ENCODE measurements around the gene HOXA13. TPM values are rescaled to one million over a fixed set of nuclear protein-coding genes. Genes with fewer than 3 reads are reported as not detected.

HOXA13 gene
- total RNA-seq, 1 experiment from 2014 or later, result not detected

- no peaks in the 10 kb centered on the region for H3K9me3 Mint-ChIP-seq (ENCODE audit: unreplicated experiment)
- no peaks in the 10 kb centered on the region for H3K27me3 Mint-ChIP-seq (ENCODE audit: insufficient read depth, unreplicated experiment)
Observed at GRCh38 chr7:27166531-27167505, 33.1 kb downstream of the HOXA13 start.

GRCh38 chr7:27165996-27166530 is 33.8 kb downstream of the HOXA13 start:
- Mint-ChIP-seq H3K27ac (ENCODE audit: low read depth, unreplicated experiment) (peak overlapping the region; percentile 27), H3K4me1 (ENCODE audit: insufficient read depth, unreplicated experiment) (peaks cover 8% of the 10 kb centered on the region), H3K4me3 (ENCODE audit: unreplicated experiment) (peak overlapping the region; percentile 84), H3K27me3 (ENCODE audit: insufficient read depth, unreplicated experiment) (no peaks in the 10 kb centered on the region), H3K36me3 (ENCODE audit: insufficient read depth, unreplicated experiment) (peaks cover 8% of the 10 kb centered on the region), H3K9me3 (ENCODE audit: unreplicated experiment) (no peaks in the 10 kb centered on the region)
- TF ChIP-seq CTCF (IDR thresholded peaks at IDR 0.05; ENCODE audit: unreplicated experiment), result no peak
- ChIA-PET POLR2A (interaction anchor here (0.5 to 1.7 kb wide), 4 partner anchors 15 to 487 kb away, joined by 3 to 5 read pairs (median 3); no protein-coding TSS in a partner anchor), CTCF (interaction anchor here (0.5 to 1.6 kb wide), 4 partner anchors 16 to 494 kb away, joined by 3 to 7 read pairs (median 4); no protein-coding TSS in a partner anchor)
- no peak for DNase-seq (ENCODE audit: unreplicated experiment)
- intact Hi-C loops (cut with micrococcal nuclease), result no loop called here
- BruUV-seq (replicated peaks), result no TSS peak

More at GRCh38 chr7:27166531-27167505, 33.1 kb downstream of the HOXA13 start:
- TF ChIP-seq CTCF (IDR thresholded peaks at IDR 0.05; ENCODE audit: unreplicated experiment), result no peak
- ChIA-PET POLR2A (interaction anchor here (0.5 to 1.7 kb wide), 4 partner anchors 8 to 608 kb away, joined by 3 to 5 read pairs (median 4); no protein-coding TSS in a partner anchor), CTCF (interaction anchor here (0.5 to 1.6 kb wide), 4 partner anchors 16 to 472 kb away, joined by 3 to 7 read pairs (median 4); no protein-coding TSS in a partner anchor)
- intact Hi-C loops (cut with micrococcal nuclease), result no loop called here
- Mint-ChIP-seq H3K4me3 (ENCODE audit: unreplicated experiment) (no peak overlapping the region), H3K27ac (ENCODE audit: low read depth, unreplicated experiment) (no peak overlapping the region), H3K36me3 (ENCODE audit: insufficient read depth, unreplicated experiment) (peaks cover 13% of the 10 kb centered on the region), H3K4me1 (ENCODE audit: insufficient read depth, unreplicated experiment) (peaks cover 13% of the 10 kb centered on the region)
- DNase-seq (ENCODE audit: unreplicated experiment), result no peak
- no TSS peak for BruUV-seq (replicated peaks)

GRCh38 chr7:27165089-27165995 is 34.5 kb downstream of the HOXA13 start, which contains the start of gene HOXA9:
TSS of gene HOXA9 (minus strand) at chr7:27165537. CDS start at chr7:27165457, 80 bp downstream.
- Mint-ChIP-seq H3K27me3 (ENCODE audit: insufficient read depth, unreplicated experiment) (no peaks in the 10 kb centered on the region), H3K27ac (ENCODE audit: low read depth, unreplicated experiment) (peak within 1 kb of the TSS; percentile 72), H3K4me1 (ENCODE audit: insufficient read depth, unreplicated experiment) (peaks cover 8% of the 10 kb centered on the region), H3K36me3 (ENCODE audit: insufficient read depth, unreplicated experiment) (peaks cover 8% of the 10 kb centered on the region), H3K4me3 (ENCODE audit: unreplicated experiment) (peak within 1 kb of the TSS; percentile 84), H3K9me3 (ENCODE audit: unreplicated experiment) (no peaks in the 10 kb centered on the region)
- CTCF ChIA-PET, result interaction anchor here (0.7 to 1.6 kb wide), 4 partner anchors 15 to 493 kb away, joined by 3 to 7 read pairs (median 4); partner anchors contain the start of gene HOXA5
- intact Hi-C loops (cut with micrococcal nuclease), result no loop called here
- POLR2A ChIA-PET, result interaction anchor here (0.6 to 5.1 kb wide), 7 partner anchors 14 to 486 kb away, joined by 3 to 49 read pairs (median 3); partner anchors contain the start of gene HOXA5
- BruUV-seq (replicated peaks), result no TSS peak
- peak; percentile 82 for DNase-seq (ENCODE audit: unreplicated experiment)
- no peak for TF ChIP-seq CTCF (IDR thresholded peaks at IDR 0.05; ENCODE audit: unreplicated experiment)

Measured in MCF 10A (cell line).